CMK (cell line): Measurements from ENCODE around the gene CCR5AS.
"Not testable (repeated sequence)": the region's sequence is repeated elsewhere in the genome, so short reads cannot be mapped to it uniquely, and the experiment has no call there.

Experiments used
- DNase-seq: peaks from one replicate; pipeline ENCODE4 v3.0.0-alpha.2; 2010; ENCODE audit warnings: low read depth

Gene CCR5AS

DNA sequence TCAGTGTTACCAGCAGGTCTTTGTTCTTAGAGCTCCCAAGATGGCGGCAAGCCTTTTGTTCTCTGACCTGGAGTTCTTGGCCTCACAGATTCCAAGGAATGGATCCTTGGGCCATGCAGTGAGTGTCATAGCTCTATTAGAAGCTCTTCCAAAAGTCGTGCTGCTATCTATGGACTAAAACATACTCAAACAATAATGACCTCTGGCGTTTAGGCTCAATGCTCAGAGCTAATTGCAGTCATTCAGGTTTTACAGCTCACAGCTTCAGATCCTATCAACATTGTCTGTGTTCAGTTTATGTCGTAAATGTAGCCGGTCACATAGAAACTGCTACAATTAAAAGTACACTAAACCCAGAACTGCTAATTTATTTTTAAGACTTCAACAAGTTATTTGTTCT is 22.4 kb upstream of the CCR5AS start:
- no peak for DNase-seq

DNA sequence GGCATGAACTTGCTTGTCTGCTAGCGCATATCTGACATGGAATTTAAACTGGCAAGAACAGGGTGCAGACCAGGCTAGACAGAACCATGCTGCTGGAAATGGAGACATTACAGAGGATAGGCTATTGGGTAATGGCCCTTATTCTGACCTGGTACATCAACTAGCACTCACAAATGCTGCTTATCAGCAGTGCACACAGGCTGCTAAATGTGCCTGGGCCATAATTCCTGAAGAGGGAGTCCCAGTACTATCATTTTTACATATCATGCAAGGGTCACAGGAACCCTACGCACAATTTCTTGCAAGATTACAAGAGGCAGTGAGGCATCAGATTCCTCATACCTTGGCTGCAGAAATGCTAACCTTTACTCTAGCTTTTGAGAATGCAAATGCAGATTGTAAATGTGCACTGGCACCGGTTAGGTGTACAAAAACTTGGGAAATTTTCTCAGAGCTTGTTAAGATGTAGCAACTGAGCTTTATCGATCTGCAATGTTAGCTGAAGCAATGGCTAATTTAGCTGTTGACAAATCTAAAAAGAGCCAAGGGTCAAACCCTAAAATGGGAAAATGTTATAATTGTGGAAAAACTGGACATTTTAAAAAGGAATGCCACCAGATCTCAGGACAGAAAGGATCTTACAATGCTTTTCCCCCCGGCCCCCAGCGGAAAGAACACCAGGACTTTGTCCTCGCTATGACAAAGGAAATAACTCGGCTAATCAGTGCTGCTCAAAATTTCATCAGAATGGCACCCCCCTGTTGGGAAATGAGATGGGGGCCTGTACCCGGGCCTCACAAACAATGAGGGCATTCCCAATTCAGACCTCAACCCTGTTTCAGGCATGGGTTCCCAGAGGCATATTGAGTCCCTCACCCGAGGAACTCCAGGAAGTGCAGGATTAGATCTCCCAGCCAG is 21.3 kb upstream of the CCR5AS start:
- DNase-seq, result no peak

DNA sequence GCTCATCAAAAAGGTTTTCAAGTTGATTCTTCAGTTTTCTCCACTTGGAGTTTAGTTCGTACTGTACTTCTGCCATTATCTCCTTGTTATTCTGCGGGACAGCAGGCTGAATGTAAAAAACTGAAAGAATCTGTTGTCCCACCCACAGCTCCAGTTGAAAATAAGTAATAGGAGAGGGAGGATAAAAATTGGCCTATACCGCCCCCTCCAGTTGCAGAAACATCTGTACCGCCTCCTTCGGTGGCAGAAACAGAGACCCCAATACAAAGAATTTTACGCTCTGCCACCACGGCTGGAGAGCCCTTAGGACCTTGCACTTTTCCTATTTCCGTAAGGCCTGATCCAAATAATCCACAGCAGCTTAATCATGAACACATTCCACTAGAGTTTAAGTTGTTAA is 20.5 kb upstream of the CCR5AS start:
- DNase-seq, result not testable (repeated sequence)

DNA sequence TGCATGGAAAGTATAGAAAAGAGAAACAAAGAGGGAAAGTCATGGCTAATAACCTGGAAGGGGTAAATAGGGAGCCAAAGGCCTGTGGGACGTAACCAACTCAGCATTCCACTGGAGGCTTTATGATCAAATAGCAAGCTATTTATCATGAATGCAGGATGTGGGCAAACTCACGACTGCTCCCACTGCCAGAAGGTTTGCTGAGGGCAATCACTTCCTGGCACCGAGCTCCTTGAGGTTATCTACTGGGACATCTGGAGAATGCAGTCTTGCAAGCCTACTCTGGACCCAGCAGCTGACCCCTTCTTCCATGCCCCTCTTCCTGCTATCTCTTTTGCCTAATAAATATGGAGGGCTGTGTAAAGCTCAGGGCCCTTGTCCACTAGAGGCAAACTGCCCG is 19.6 kb upstream of the CCR5AS start:
- DNase-seq, result peak; percentile 78

DNA sequence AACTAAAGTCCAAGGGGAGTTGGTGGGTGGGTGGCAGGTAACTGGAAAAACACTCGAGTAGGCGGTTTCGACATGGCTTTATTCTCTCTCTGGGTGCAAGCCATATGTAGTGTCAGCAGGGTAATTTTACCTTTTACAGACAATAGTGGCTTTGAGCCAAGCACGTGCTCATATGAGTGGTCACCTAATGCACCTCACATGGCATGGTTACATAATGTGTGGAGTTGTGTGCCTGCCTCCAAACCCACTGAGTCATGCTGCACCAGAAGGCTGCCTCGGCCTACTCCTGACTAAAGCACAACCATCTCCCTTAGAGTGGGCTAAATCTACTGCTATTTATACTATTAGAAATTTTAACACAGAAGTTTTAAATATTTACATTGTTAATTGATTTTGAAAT is 16.7 kb upstream of the CCR5AS start:
- DNase-seq, result no peak

DNA sequence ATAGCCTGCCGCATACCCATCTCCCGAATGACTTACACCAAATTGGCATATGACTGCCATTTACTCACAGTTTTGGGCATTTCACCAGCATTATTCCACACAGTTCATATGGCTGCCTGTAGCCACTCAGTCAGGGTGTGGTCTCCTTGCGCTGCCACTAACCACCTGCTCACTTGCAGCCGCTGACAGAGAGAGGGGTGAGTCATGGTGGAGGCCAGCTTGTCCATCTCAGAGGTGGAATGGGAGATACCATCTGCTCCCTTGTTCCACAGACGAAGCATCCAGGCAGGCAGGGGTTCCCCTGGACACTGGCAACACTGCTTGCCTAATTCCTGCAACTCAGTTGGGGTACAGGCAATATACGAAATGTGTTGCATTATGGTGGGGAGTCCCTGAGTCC is 15.8 kb upstream of the CCR5AS start:
- no peak for DNase-seq

DNA sequence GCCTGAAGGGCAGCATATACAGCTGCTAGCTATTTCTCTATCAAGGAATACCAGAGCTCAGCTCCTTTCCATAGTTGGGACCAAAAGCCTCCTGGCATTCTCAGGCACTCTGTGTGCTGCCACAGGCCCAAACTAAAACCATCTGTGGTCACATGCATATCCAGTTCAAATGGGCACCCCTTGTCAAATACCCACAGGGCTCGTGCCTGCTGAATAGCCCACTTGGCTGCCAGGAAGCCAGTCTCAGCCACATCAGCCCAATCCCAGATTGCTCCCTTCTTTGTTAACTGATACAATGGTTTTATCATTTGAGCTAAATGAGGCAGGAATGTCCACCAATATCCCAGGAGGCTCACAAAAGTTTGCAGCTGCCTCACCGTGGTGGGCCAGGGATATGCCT is 14.1 kb upstream of the CCR5AS start:
- DNase-seq, result no peak

DNA sequence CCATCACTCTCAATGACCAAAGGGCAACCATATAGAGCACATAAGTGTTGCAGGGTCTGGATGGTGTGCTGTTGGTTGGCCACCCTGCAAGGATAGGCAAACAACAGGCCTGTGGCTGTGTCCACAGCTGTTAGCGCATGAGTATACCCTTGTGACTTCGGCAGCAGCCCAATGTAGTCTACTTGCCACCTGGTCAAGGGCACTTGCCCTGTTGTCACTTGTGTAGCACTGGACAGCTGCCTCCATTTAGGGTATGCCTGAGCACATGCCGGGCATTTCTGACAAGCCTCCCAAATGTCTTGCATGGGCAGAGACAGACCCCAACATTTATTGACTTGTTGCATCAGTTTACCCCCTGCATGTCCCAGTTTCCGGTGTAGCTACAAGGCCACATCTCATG is 12.9 kb upstream of the CCR5AS start:
- no peak for DNase-seq

DNA sequence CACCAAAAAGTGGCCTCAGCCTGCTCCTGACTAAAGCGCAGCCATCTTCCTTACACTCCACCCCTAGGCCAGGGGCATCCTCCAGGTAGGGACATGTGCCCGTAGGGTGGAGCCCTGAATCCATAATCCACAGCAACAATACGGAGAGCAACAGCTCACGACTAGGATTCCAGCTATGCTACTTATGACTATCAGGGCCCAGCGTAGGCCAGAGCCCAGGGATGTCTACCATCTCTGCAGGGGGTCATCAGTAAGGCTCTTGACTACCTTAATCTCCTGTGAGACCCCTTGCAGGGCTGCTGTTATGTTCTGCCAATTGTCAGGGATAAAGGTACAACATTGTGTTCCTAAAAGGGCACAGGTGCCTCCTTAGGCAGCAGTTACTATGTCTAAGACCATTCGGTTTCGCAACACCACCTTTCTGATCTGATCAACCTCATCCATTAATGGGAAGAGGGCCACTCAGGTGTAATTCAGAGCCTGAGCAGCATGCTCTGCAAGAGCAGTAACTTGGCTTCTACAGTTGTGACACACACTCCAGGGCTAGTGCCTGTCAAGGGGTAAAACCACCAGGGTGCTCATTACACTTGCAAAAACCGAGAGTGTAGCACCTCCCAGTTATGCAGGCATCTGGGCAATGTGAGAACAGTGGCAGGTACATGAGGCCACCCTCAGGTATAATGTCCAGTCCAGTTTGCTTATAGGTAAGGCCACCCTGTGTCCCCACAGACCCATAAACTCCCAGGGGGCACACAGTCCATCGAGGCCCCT is 11.2 kb upstream of the CCR5AS start:
- DNase-seq, result no peak

DNA sequence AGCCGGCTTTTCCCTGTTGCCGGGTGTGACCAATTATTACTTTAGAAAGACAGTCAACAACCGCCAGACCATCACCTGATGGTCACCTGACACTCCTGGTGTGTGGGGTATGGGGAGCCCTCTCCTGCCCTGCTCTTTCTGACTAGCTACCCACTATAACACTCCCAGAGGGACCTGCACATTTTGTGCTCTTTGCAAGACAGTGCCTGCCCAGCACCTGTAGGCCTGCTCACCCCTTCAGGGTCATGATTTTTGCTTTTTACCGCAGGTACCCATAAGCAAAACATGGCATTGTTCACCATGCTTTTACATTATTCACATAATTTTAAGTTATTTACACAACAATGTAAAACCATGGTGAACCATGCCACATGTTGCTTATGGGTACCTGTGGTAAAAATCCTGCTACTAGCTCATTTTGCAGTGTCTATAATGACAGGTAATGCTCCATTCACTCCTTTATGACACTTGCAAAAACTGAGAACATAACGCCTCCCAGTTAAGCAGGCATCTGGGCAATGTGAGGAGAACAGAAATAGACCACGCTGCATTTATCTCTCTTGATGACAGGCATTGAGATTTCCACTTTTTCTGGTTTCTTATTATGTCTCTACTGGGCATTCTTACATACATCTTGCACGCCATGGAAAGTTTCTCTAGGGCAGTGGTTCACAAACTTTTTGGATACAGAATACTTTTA is 10.1 kb upstream of the CCR5AS start:
- DNase-seq, result no peak

DNA sequence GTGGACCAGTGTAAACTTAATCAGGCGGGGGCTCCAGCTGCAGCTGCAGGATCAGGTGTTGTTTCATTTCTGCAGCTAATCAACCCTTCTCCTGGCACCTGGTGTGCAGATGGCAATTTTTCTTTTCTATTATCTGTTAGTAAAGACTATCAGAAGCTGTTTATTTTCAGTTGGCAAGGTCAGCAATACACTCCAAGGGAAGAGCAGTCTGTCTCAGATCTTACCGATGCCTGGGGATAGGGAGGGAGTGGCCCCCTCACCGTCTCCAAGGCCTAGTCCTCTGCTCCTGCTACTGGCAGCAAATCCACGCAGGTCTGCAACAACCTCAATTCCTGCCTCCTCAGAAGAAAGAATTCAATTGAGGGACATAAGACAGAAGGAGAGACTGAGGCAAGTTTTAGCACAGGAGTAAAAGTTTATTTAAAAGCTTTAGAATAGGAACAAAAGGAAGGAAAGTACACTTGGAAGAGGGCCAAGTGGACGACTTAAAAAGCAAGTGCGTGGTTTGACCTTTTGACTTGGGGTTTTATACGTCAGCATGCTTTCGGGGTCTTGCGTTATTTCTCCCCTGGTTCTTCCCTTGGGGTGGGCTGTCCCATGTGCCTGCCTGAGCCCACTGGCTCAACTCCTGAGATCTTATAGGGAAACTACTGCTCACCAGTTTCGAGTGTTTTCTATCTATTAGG is 9.4 kb upstream of the CCR5AS start:
- no peak for DNase-seq

DNA sequence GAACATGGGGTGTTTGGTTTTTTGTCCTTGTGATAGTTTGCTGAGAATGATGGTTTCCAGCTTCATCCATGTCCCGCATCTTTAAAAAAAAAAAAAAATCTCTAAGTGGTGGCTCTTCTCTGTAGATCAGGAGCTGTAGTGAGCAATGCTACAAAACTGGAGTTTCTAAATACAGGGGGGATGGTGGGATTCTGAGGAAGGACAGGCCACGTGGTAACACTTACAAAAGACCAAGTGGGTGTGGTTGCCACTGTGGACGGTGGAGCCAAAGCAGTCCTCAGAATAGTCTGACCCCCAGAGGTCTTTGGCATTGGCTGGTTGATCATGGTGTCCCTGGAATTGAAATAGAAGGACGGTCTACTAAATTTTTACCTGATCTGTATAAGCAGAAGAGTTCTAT is 7.9 kb upstream of the CCR5AS start:
- DNase-seq, result no peak

DNA sequence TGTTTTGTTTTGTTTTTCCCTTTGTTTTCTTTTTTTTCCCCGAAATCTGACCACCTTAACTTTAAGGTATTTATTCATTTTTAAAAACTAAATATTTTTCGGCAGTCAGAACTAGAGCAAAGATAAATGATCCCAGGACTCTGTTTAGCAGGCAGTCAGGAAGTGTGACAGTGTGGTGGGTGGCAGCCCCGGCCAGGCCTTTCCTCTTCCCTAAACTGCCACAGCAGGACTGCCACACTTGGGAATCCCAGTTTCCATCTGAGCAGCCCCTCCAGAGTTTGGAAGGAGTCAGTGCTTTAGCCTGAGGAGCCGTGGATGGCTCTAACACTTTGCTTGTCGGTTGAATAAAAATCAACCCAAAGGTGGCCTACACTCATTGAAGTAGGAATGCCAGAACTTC is 7.1 kb upstream of the CCR5AS start:
- DNase-seq, result no peak

DNA sequence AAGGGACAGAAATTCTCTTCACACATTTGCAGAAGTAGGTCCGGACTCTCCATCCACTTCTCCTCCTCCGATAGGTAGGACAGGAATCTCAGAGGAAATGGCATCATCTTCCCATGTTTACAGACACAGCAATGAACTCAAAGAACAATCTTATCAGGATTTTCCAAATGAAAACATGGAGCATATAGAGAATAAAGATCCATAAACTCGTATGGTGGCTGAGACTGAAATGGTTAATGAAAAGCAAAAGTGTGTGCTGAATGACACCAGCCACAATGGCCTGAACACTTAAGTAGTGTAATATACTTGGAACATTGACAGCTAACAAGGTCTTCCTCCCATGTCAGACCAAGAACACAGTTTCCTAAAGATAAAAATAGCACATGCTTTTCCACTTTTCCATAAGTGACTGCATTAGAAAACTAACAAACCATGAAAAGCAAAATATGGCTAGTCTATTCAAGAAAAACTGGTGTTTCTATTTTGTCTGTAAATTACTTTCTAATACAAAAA is 6.0 kb upstream of the CCR5AS start:
- no peak for DNase-seq

DNA sequence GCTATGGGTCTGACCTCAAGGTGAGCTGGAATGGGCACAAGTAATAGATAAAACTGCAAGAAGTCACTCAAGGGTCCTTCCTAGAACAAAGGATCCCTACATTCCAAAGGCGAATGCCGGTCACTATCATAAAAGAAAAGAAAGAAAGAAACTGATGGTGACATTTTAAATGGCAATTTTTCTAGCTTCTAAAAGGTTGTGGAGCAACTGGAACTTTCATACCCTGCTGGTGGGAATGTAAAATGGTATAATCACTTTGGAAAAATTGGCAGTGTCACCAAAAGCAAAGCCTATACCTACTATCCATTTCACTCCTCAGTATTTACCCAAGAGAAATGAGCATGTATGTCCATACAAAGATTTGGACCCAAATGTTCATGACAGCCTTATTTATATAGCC is 4.4 kb upstream of the CCR5AS start:
- DNase-seq, result no peak

DNA sequence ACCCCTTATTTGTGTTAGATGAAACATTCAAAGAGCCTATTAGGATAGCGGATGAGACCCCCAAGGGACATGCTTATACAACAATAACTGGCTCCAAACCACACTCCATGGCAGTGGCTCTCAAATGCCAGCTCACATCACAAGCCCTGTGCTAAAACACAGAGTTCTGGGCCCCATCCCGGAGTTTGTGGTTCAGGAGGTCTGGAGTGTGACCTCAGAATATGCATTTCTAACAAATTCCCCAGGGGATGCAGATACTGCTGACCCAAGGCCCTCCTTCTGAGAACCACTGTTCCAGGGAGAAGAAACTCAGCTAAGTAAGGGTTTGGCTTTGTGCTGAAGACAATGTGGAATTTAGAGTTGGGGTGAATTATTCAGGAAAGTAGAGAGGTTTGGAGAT is 3.8 kb upstream of the CCR5AS start:
- no peak for DNase-seq

DNA sequence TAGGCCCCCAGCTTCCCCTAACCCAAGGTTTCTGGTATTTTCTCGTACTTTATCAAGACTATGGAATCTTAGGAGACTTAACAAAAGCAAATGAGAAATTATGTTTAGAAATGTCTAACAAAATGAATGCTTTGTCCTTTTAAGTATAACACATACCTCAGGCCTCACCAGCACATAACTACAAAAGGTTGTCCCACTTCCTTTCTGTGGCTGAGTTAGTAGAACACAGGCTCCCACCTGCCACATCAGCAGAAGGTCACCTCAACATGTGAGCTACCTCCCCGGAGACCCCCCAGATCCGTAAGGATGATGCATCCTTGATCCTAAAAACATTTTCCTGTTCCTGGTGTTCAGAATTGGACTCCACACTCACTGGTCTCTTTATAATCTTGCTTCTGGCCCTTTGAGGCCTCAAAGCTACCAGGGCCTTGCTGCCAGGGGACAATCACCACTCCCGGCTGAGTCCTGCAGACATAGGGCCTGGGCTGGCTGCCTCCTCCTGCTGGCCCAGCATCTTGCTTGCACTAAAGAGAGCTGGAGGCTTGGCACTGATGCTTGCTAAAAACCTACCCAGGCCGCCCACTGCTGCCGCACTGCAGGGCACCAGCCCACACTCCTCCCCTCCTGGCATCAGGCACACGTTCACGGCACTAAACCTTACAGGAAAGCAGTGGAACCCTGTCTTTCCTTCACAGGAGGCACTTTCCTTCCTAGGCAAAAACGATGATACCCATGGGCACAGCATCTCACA is 3.0 kb upstream of the CCR5AS start:
- DNase-seq, result no peak

DNA sequence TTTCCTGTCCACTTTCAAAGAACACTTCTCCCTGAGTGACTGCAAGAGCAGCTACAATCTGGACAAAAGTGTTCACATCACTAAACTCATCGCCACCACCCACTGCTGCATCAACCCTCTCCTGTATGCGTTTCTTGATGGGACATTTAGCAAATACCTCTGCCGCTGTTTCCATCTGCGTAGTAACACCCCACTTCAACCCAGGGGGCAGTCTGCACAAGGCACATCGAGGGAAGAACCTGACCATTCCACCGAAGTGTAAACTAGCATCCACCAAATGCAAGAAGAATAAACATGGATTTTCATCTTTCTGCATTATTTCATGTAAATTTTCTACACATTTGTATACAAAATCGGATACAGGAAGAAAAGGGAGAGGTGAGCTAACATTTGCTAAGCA is 2.0 kb upstream of the CCR5AS start:
- no peak for DNase-seq

DNA sequence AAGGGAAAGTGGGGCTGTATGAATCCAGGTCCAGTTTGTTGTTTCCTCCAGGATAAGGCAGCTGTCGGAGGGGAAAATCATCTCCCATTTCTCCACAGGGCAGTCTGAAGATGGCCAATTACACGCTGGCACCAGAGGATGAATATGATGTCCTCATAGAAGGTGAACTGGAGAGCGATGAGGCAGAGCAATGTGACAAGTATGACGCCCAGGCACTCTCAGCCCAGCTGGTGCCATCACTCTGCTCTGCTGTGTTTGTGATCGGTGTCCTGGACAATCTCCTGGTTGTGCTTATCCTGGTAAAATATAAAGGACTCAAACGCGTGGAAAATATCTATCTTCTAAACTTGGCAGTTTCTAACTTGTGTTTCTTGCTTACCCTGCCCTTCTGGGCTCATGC is 1.1 kb upstream of the CCR5AS start:
- no peak for DNase-seq

DNA sequence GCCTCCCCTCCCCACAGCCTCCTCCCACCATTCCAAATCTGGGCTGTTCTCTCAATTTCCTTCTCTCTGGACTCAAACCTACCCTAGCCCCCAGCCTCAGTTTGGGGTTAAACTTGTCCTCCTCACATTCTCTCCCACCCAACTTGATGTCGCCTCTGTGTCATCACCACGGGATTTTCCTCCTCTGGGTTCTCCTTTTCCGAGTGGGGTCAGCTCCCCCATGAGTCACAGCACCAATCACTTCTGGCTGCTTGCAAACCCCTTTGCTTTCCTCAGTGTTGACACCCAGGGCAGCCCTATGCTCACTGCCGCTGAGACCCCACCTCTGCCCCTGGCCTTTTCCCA is 451 bp downstream of the CCR5AS start:
- DNase-seq, result no peak

DNA sequence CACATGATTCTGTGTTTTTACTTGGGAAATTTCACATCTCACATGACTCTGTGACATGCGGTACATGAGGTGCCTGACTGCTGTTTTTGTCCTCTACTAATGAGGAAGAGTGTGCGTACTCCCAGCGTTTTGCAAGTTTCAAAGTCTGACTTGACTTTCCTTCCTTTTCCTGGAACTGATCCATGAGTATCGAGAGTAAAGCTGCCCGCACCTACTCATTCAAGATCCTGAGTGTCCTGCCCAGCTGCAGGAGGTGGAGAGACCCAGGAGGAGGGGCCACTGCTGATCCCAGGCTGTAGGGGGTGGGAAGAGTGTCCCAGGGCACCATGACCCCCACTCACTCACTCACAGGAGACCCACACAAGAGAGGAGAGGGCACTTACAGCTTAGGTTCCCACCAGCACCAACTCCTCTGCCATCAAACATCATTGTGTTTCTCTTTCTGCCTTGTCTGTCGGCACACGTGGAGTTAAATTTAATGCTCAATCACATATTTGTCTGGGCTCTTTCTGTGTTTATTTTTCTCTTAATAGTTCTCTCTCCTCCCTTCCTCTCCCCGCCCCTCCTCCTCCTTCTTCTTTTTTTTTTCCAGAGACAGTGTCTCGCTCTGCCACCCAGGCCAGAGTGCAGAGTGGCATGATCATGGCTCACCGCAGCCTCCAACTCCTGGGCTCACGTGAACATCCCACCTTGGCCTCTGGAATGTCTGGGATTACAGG is 1.4 kb downstream of the CCR5AS start:
- DNase-seq, result no peak
